Panc1 (cell line): ENCODE measurements around the gene C5orf34. TPM values are rescaled to one million over a fixed set of nuclear protein-coding genes. Genes with fewer than 3 reads are reported as not detected.

Experiments
- ATAC-seq: fragments of 200-7000 bp; cut with Tn5 transposase; 2 replicates; pipeline ENCODE4 v1.9.1; 2020; ENCODE audit warnings: mild to moderate bottlenecking, moderate library complexity
- BruUV-seq: library from RNA; stranded (reverse); fragments of 400-500 nt; replicated peaks from 2 replicates; lab custom pipeline; 2021; lab: Mats Ljungman, UMichigan
- CTCF ChIA-PET: fragments of 300-600 bp; sonication (Branson Sonifier 250); formaldehyde crosslinking; loops from one replicate; lab custom pipeline; 2022; ENCODE audit warnings: antibody characterized with exemption; lab: Charles Lee
- POLR2A ChIA-PET: fragments of 300-600 bp; sonication (Branson Sonifier 250); formaldehyde crosslinking; loops from one replicate; lab custom pipeline; 2022; ENCODE audit warnings: antibody characterized with exemption; lab: Charles Lee
- DNase-seq: peaks from one replicate; pipeline ENCODE4 v3.0.0-alpha.2; 2010; ENCODE audit warnings: low read depth, low spot score
- H3K27ac ChIP-seq: 2 replicates; pipeline ENCODE4 v1.5.1; 2011; ENCODE audit warnings: mild to moderate bottlenecking, low read length, inconsistent platforms
- H3K27me3 ChIP-seq: fragments of 200-500 bp; sonication (Bioruptor generic); 2 replicates; pipeline ENCODE4 v1.6.0; 2014; ENCODE audit warnings: low read length, inconsistent platforms; ENCODE audit not compliant: control insufficient read depth, insufficient read depth
- H3K36me3 ChIP-seq: fragments of 200-500 bp; sonication (Bioruptor generic); 2 replicates; pipeline ENCODE4 v1.5.1; 2014; ENCODE audit warnings: inconsistent platforms, mild to moderate bottlenecking, low read length, moderate library complexity; ENCODE audit not compliant: control insufficient read depth, insufficient read depth
- H3K4me1 ChIP-seq: 2 replicates; pipeline ENCODE4 v1.5.1; 2011; ENCODE audit warnings: inconsistent platforms, mild to moderate bottlenecking, low read length, moderate library complexity; ENCODE audit not compliant: control insufficient read depth, insufficient read depth
- H3K4me3 ChIP-seq, 2 experiments: 2 replicates each; pipeline ENCODE4 v1.5.1; 2011 to 2012; ENCODE audit warnings: low read depth in 2 of 2, low read length in 2 of 2, mild to moderate bottlenecking in 2 of 2, inconsistent platforms in 1 of 2, moderate library complexity in 1 of 2
- H3K9me3 ChIP-seq: fragments of 200-500 bp; sonication (Bioruptor generic); 2 replicates; pipeline ENCODE4 v1.5.1; 2014; ENCODE audit warnings: low read depth, mild to moderate bottlenecking, inconsistent platforms, low read length, moderate library complexity; ENCODE audit not compliant: control insufficient read depth, insufficient read depth
- POLR2AphosphoS5 ChIP-seq: IDR thresholded peaks from 2 replicates; pipeline ENCODE4 v1.6.1; 2012; ENCODE audit warnings: mild to moderate bottlenecking, low read depth, low read length, moderate library complexity
- REST ChIP-seq, 2 experiments: IDR thresholded peaks; 2 replicates each; pipeline ENCODE4 v1.6.1; 2011 to 2012; ENCODE audit warnings: low read depth in 2 of 2, control low read depth in 1 of 2, low read length in 1 of 2, mild to moderate bottlenecking in 1 of 2, moderate library complexity in 1 of 2; ENCODE audit not compliant: insufficient read depth in 1 of 2
- SIN3A ChIP-seq: IDR thresholded peaks from 2 replicates; pipeline ENCODE4 v1.6.1; 2012; ENCODE audit warnings: low read depth, mild to moderate bottlenecking, low read length, moderate library complexity, borderline replicate concordance; ENCODE audit not compliant: insufficient read depth
- TCF7L2 ChIP-seq: IDR thresholded peaks from 2 replicates; pipeline ENCODE4 v1.6.1; 2011; ENCODE audit warnings: mild to moderate bottlenecking, low read depth, low read length, inconsistent platforms
- in situ Hi-C: cut with HindIII; loops from 2 replicates; pipeline ENCODE4 v1.10.0; 2016; ENCODE audit warnings: low sequenced_read_pairs, low pct_unique_long_range_greater_than_20kb
- intact Hi-C: fragments of 100-400 bp; cut with micrococcal nuclease; formaldehyde crosslinking; loops from one replicate; pipeline ENCODE4 v1.10.0; 2022; ENCODE audit not compliant: unreplicated experiment
- total RNA-seq: library from RNA; stranded (reverse); gene quantifications from one replicate; pipeline ENCODE4 v1.2.1, GENCODE V29; 2021; ENCODE audit not compliant: unreplicated experiment
- TF ChIP-seq, protein P1 (sequence below): fragments of 450-650 bp; IDR thresholded peaks from 2 replicates; pipeline ENCODE4 v1.5.1; 2017; ENCODE audit warnings: mild to moderate bottlenecking

The C5orf34 gene
- total RNA-seq, 1 experiment from 2014 or later: 6.3 TPM

GRCh38 chr5:43437062-43437660 lies 77.8 kb downstream of the C5orf34 start:
- TF ChIP-seq TCF7L2: no peak
- no peak for TF ChIP-seq SIN3A
- no peak for TF ChIP-seq POLR2AphosphoS5
- no peak for TF ChIP-seq REST (IDR thresholded peaks at IDR 0.05; ENCODE audit: insufficient read depth in 1 of 2, low read depth in 2 of 2, low read length in 1 of 2)
- TF ChIP-seq, protein P1, sequence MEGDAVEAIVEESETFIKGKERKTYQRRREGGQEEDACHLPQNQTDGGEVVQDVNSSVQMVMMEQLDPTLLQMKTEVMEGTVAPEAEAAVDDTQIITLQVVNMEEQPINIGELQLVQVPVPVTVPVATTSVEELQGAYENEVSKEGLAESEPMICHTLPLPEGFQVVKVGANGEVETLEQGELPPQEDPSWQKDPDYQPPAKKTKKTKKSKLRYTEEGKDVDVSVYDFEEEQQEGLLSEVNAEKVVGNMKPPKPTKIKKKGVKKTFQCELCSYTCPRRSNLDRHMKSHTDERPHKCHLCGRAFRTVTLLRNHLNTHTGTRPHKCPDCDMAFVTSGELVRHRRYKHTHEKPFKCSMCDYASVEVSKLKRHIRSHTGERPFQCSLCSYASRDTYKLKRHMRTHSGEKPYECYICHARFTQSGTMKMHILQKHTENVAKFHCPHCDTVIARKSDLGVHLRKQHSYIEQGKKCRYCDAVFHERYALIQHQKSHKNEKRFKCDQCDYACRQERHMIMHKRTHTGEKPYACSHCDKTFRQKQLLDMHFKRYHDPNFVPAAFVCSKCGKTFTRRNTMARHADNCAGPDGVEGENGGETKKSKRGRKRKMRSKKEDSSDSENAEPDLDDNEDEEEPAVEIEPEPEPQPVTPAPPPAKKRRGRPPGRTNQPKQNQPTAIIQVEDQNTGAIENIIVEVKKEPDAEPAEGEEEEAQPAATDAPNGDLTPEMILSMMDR: no peak
- CTCF ChIA-PET: no interaction called here
- Histone ChIP-seq H3K4me1 (no peaks in the 10 kb centered on the region), H3K27me3 (no peaks in the 10 kb centered on the region), H3K9me3 (no peaks in the 10 kb centered on the region), H3K36me3 (no peaks in the 10 kb centered on the region), H3K4me3 (no peak overlapping the region), H3K27ac (no peak overlapping the region)
- POLR2A ChIA-PET: no interaction called here
- intact Hi-C loops (no loop called here), in situ Hi-C loops (no loop called here)
- ATAC-seq (no peak; the same call in 1 of the 2 replicates), DNase-seq (no peak)
- no TSS peak for BruUV-seq

Other genes with a start within 250 kb of the C5orf34 start
- gene HMGCS1, start 201.7 kb downstream of the C5orf34 start, total RNA-seq: 66.1 TPM
- gene CCL28, start 102.8 kb downstream of the C5orf34 start, total RNA-seq: 5.8 TPM
- gene TMEM267, start 31.3 kb downstream of the C5orf34 start, total RNA-seq: 22.0 TPM
- 127 TPM for gene PAIP1, start 41.9 kb upstream of the C5orf34 start, total RNA-seq
- 78.7 TPM for gene NNT, start 88.0 kb upstream of the C5orf34 start, total RNA-seq